ENCODE data around the gene CUEDC1. TPM values are rescaled to one million over a fixed set of nuclear protein-coding genes. Genes with fewer than 3 reads are reported as not detected.

CUEDC1 gene
- total and polyA plus RNA-seq, 2 of the 13 experiments (the other 11 are each of a cell fraction or from before 2014, with no cell fraction given): 7.4 to 12.9 TPM

GRCh38 chr17:57988301-57989250 is 33.4 kb upstream of the CUEDC1 start (continued):
- no peak for TF ChIP-seq CEBPZ (IDR thresholded peaks at IDR 0.05; ENCODE audit: low read length)
- TF ChIP-seq ZNF589 (CRISPR knock-in tag; conservative IDR thresholded peaks at IDR 0.05): no peak; the same call in 1 of the 2 replicates
- TF ChIP-seq FOXK1 (CRISPR knock-in tag; IDR thresholded peaks at IDR 0.05; ENCODE audit: borderline replicate concordance, low read depth): no peak
- peak; percentile 62; the same call in 1 of the 2 replicates for TF ChIP-seq KDM5B (CRISPR knock-in tag; IDR thresholded peaks at IDR 0.05; ENCODE audit: borderline replicate concordance)
- no peak for TF ChIP-seq NPAS2 (CRISPR knock-in tag; IDR thresholded peaks at IDR 0.05; ENCODE audit: borderline replicate concordance)
- TF ChIP-seq ZNF234 (CRISPR knock-in tag; conservative IDR thresholded peaks at IDR 0.05): no peak
- TF ChIP-seq ZNF567 (CRISPR knock-in tag; IDR thresholded peaks at IDR 0.05; ENCODE audit: borderline replicate concordance): 0 out of 2 replicates have a peak, but pooled peaks have one; percentile 42
- peak; percentile 50; the same call in 1 of the 2 replicates for TF ChIP-seq THAP7 (CRISPR knock-in tag; IDR thresholded peaks at IDR 0.05)
- TF ChIP-seq ZBTB1 (CRISPR knock-in tag; IDR thresholded peaks at IDR 0.05; ENCODE audit: borderline replicate concordance): no peak
- 0 out of 2 replicates have a peak, but pooled peaks have one; percentile 52 for TF ChIP-seq NR1H2 (CRISPR knock-in tag; IDR thresholded peaks at IDR 0.05; ENCODE audit: borderline replicate concordance, low read depth)
- TF ChIP-seq ZNF276 (CRISPR knock-in tag; IDR thresholded peaks at IDR 0.05; ENCODE audit: low read depth): peak; percentile 78; the same call in 1 of the 2 replicates
- TF ChIP-seq ZNF281 (CRISPR knock-in tag; IDR thresholded peaks at IDR 0.05; ENCODE audit: borderline replicate concordance): no peak
- no peak for TF ChIP-seq RNF2 (conservative IDR thresholded peaks at IDR 0.05; ENCODE audit: low read depth)
- TF ChIP-seq NFATC3 (CRISPR knock-in tag; IDR thresholded peaks at IDR 0.05): no peak
- TF ChIP-seq ZNF3 (CRISPR knock-in tag; IDR thresholded peaks at IDR 0.05): no peak
- TF ChIP-seq ZNF33B (CRISPR knock-in tag; IDR thresholded peaks at IDR 0.05): no peak
- peak; percentile 25 for TF ChIP-seq ZNF18 (CRISPR knock-in tag; IDR thresholded peaks at IDR 0.05; ENCODE audit: insufficient replicate concordance)

All from HepG2 (cell line).